ENCODE data around the gene RGS14. TPM values are rescaled to one million over a fixed set of nuclear protein-coding genes. Genes with fewer than 3 reads are reported as not detected.

RGS14 gene
- total RNA-seq, 1 experiment from 2014 or later = 11.9 TPM

DNA sequence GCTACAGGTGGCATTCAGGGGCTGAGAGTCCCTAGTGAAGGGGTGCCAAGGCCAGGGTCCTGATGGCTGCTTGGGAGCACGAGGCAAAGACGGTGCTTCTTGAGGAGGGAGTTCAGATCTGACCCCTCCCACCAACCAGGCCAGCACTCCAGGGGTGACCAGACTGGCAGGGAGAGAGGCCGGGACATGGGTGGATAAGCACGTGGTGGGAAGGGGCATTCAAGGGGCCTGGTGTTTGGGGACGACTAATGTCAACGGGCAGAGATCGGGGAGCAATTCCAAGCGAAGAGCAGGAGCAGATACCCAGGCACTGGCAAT lies 4.5 kb downstream of the RGS14 start:
- no peak overlapping the region for H2AFZ ChIP-seq
- no peak for DNase-seq
- no peaks in the 10 kb centered on the region for H3K36me3 ChIP-seq (ENCODE audit: low read depth)
- H3F3A ChIP-seq (ENCODE audit: insufficient read depth, low read depth) = peaks cover 10% of the 10 kb centered on the region; the same call in 1 of the 2 replicates
- peaks cover 10% of the 10 kb centered on the region; the same call in 1 of the 2 replicates for H3K27me3 ChIP-seq (ENCODE audit: insufficient read depth, low read depth)
- no peaks in the 10 kb centered on the region for H3K9me2 ChIP-seq (ENCODE audit: insufficient read depth)
- H3K4me3 ChIP-seq = no peak overlapping the region; the same call in 1 of the 2 replicates
- intact Hi-C loops (cut with micrococcal nuclease; ENCODE audit: unreplicated experiment) = no loop called here
- H3K27ac ChIP-seq = no peak overlapping the region
- H3K9me3 ChIP-seq (ENCODE audit: insufficient read depth, low read depth) = no peaks in the 10 kb centered on the region
- no TSS peak for BruUV-seq (replicated peaks)
- TF ChIP-seq, protein P1, sequence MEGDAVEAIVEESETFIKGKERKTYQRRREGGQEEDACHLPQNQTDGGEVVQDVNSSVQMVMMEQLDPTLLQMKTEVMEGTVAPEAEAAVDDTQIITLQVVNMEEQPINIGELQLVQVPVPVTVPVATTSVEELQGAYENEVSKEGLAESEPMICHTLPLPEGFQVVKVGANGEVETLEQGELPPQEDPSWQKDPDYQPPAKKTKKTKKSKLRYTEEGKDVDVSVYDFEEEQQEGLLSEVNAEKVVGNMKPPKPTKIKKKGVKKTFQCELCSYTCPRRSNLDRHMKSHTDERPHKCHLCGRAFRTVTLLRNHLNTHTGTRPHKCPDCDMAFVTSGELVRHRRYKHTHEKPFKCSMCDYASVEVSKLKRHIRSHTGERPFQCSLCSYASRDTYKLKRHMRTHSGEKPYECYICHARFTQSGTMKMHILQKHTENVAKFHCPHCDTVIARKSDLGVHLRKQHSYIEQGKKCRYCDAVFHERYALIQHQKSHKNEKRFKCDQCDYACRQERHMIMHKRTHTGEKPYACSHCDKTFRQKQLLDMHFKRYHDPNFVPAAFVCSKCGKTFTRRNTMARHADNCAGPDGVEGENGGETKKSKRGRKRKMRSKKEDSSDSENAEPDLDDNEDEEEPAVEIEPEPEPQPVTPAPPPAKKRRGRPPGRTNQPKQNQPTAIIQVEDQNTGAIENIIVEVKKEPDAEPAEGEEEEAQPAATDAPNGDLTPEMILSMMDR (conservative IDR thresholded peaks at IDR 0.05) = no peak
- no peak for TF ChIP-seq EZH2 (IDR thresholded peaks at IDR 0.05; ENCODE audit: low read depth)
- peak overlapping the region; percentile 95 for H3K4me2 ChIP-seq
- H3K79me2 ChIP-seq (ENCODE audit: low read depth) = no peaks in the 10 kb centered on the region
- ChIA-PET CTCF (interaction anchor here (0.7 kb wide), 1 partner anchor 139 kb away, joined by 3 read pairs; no protein-coding TSS in a partner anchor), POLR2A (ENCODE audit: unreplicated experiment) (interaction anchor here (0.6 to 0.7 kb wide), 2 partner anchors 50 to 1436 kb away, joined by 5 read pairs; no protein-coding TSS in a partner anchor)
- 0 out of 2 replicates have a peak, but pooled peaks cover 4% of the 10 kb centered on the region for H3K4me1 ChIP-seq (replicated peaks; ENCODE audit: insufficient read depth)
- no peaks in the 10 kb centered on the region for H4K20me1 ChIP-seq (ENCODE audit: insufficient read depth)

DNA sequence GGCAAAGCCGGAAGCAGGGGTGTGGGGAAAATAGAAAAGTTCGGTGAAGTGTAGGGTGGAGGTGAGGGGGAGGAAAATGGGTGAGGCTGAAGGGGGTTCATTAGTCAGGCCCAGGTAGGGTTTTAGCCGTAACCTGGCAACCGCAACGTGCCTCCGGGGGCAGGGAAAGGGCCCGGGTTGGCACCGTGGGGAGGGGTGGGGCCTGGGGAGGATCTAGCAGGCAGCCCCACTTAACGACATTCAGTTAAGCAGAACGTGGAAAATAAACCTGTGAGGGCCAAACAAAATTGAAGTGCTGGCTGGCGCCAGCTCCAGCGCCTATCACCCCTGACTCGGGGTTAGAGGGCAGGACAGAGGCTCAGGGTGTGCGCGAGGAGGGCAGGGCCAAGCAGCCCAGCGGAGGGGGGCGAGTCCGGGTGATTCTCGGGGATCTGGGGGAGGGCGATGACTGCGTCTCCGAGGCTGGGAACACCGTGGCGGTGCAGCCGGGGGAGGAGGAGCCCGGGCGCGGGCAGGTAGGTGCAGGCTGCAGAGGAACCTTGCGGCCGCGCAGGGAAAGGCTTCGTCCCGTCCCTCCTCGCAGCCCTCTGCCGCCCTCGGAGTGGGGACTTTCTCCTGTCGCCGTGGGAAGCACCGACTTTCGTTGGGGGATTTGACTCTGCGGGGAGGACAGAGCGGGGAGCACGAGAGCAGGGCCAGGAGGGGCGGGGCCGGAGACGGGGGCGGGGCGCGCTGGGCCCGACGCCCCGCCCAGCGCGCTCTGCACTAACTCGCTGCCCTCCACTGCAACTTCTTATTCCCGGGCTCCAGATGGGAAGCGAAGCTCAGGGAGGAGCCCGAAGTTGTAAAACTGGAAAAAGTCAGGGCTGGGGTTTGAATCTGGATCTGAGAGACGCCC lies 5.1 kb downstream of the RGS14 start:
- Histone ChIP-seq H4K20me1 (ENCODE audit: insufficient read depth) (no peaks in the 10 kb centered on the region), H3K4me1 (replicated peaks; ENCODE audit: insufficient read depth) (0 out of 2 replicates have a peak, but pooled peaks cover 4% of the 10 kb centered on the region), H3K36me3 (ENCODE audit: low read depth) (no peaks in the 10 kb centered on the region), H3K9me2 (ENCODE audit: insufficient read depth) (no peaks in the 10 kb centered on the region), H3K27me3 (ENCODE audit: insufficient read depth, low read depth) (0 out of 2 replicates have a peak, but pooled peaks cover 7% of the 10 kb centered on the region), H3F3A (ENCODE audit: insufficient read depth, low read depth) (peaks cover 10% of the 10 kb centered on the region; the same call in 1 of the 2 replicates), H3K9me3 (ENCODE audit: insufficient read depth, low read depth) (no peaks in the 10 kb centered on the region), H3K27ac (no peak overlapping the region), H3K4me3 (peak overlapping the region; percentile 79), H2AFZ (peak overlapping the region; percentile 84), H3K4me2 (peak overlapping the region; percentile 95), H3K79me2 (ENCODE audit: low read depth) (no peaks in the 10 kb centered on the region)
- peak in 1 of 2 experiments; percentile 80 for DNase-seq
- no TSS peak for BruUV-seq (replicated peaks)
- POLR2A ChIA-PET (ENCODE audit: unreplicated experiment) = interaction anchor here (0.6 to 0.7 kb wide), 3 partner anchors 50 to 1435 kb away, joined by 5 to 7 read pairs (median 5); no protein-coding TSS in a partner anchor
- TF ChIP-seq, protein P1 (conservative IDR thresholded peaks at IDR 0.05) = no peak
- TF ChIP-seq EZH2 (IDR thresholded peaks at IDR 0.05; ENCODE audit: low read depth) = no peak
- intact Hi-C loops (cut with micrococcal nuclease; ENCODE audit: unreplicated experiment) = no loop called here
- CTCF ChIA-PET = interaction anchor here (0.7 kb wide), 1 partner anchor 139 kb away, joined by 3 read pairs; no protein-coding TSS in a partner anchor

DNA sequence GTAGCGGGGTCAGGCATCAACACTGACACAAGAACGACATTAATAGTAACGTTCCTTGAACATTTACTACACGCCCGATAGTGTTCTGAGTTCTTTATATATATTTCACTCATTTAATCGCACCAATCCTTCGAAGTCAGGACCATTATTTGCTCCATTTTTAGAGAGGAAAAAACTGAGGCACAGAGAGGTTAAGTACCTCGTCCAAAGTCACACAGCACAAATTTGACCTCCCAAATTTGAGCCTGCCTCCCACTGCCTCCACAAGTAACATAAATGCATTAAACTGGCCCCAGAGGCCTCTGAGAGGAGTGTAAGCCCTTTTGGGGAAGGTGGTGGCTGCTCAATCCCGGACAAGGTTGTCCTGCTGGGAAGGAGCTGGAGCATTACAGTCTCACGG lies 5.8 kb downstream of the RGS14 start:
- no TSS peak for BruUV-seq (replicated peaks)
- CTCF ChIA-PET = no interaction called here
- TF ChIP-seq, protein P1 (conservative IDR thresholded peaks at IDR 0.05) = no peak
- no peak for TF ChIP-seq EZH2 (IDR thresholded peaks at IDR 0.05; ENCODE audit: low read depth)
- H3K36me3 ChIP-seq (ENCODE audit: low read depth) = no peaks in the 10 kb centered on the region
- 0 out of 2 replicates have a peak, but pooled peaks cover 7% of the 10 kb centered on the region for H3K27me3 ChIP-seq (ENCODE audit: insufficient read depth, low read depth)
- no peaks in the 10 kb centered on the region for H3K79me2 ChIP-seq (ENCODE audit: low read depth)
- no peak overlapping the region for H3K27ac ChIP-seq
- no peaks in the 10 kb centered on the region for H3K9me3 ChIP-seq (ENCODE audit: insufficient read depth, low read depth)
- no peaks in the 10 kb centered on the region for H3K9me2 ChIP-seq (ENCODE audit: insufficient read depth)
- no peak for DNase-seq
- H3F3A ChIP-seq (ENCODE audit: insufficient read depth, low read depth) = peaks cover 10% of the 10 kb centered on the region; the same call in 1 of the 2 replicates
- POLR2A ChIA-PET (ENCODE audit: unreplicated experiment) = interaction anchor here (0.6 kb wide), 1 partner anchor 86 kb away, joined by 7 read pairs; no protein-coding TSS in a partner anchor
- peak overlapping the region; percentile 95 for H3K4me2 ChIP-seq
- peak overlapping the region; percentile 84; the same call in 1 of the 2 replicates for H2AFZ ChIP-seq
- intact Hi-C loops (cut with micrococcal nuclease; ENCODE audit: unreplicated experiment) = no loop called here
- 0 out of 2 replicates have a peak, but pooled peaks cover 4% of the 10 kb centered on the region for H3K4me1 ChIP-seq (replicated peaks; ENCODE audit: insufficient read depth)
- H4K20me1 ChIP-seq (ENCODE audit: insufficient read depth) = no peaks in the 10 kb centered on the region
- peak overlapping the region; percentile 79 for H3K4me3 ChIP-seq

Data from PC-9 (cell line).